GM12801 (cell line): ENCODE measurements around the gene KRTAP23-1.

Experiments
- TF ChIP-seq, protein P1 (sequence below): IDR thresholded peaks from one replicate; pipeline ENCODE4 v1.5.1; 2011; ENCODE audit warnings: control low read depth; ENCODE audit not compliant: insufficient read length; ENCODE audit errors: extremely low read depth

Gene KRTAP23-1

DNA sequence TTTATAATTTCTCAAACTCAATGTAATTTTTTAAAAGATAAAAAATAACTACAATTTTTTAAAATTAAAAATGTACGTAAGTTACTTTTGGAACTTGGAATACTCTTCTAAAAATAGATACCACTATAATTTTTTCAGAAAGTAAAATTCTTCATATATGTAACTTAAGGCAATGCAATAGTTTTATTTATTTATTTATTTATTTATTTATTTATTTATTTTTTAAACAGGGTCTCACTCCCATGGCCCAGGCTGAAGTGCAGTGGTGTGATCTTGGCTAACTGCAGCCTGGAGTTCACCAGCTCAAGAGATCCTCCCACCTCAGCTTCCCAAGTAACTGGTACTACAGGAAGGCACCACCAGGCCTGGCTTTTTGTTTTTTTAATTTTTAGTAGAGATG, 3.1 kb upstream of the KRTAP23-1 start:
- TF ChIP-seq, protein P1, sequence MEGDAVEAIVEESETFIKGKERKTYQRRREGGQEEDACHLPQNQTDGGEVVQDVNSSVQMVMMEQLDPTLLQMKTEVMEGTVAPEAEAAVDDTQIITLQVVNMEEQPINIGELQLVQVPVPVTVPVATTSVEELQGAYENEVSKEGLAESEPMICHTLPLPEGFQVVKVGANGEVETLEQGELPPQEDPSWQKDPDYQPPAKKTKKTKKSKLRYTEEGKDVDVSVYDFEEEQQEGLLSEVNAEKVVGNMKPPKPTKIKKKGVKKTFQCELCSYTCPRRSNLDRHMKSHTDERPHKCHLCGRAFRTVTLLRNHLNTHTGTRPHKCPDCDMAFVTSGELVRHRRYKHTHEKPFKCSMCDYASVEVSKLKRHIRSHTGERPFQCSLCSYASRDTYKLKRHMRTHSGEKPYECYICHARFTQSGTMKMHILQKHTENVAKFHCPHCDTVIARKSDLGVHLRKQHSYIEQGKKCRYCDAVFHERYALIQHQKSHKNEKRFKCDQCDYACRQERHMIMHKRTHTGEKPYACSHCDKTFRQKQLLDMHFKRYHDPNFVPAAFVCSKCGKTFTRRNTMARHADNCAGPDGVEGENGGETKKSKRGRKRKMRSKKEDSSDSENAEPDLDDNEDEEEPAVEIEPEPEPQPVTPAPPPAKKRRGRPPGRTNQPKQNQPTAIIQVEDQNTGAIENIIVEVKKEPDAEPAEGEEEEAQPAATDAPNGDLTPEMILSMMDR, result no peak

GRCh38 chr21:30349572-30349971, 1.2 kb upstream of the KRTAP23-1 start:
- TF ChIP-seq, protein P1, result no peak

GRCh38 chr21:30345014-30345413, 3.4 kb downstream of the KRTAP23-1 start:
- TF ChIP-seq, protein P1, result no peak

DNA sequence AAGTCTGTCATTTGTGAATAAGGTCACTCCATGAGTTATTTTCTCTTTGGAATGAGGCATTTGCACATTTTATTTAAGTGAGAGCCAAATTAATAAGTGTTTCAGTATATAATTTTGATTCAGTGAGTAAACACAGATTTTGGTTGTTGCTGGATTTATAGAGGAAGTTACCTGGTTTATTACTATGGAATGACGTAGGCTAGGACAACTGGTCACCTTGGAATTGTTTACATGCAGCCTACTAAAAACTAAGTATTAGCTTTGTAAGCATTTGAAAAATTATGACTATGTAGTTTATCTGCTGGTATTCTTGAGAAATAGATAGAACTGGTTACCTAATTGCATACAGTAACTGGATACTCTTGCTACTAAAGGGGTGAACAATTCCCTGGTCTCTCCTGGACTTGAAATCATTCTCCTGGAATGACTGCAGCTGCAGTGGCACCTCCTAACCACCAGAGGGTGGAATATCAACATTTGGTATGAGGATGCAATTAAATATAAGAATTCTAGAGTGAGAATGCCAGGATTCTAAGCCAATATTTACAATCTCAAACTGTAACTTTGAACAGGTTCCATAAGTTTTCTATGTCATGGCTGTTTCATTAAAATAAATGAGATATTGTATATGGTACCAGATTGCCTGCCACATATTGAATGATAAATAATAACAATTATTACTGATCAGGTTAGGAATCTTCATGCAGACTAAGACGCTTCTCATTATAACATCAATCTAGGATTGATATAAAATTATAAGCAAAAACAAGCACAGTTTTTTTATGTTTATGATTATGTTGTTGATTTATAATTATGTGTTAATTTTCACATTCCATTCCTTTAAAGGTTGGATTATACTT, 7.5 kb downstream of the KRTAP23-1 start:
- TF ChIP-seq, protein P1, result no peak

DNA sequence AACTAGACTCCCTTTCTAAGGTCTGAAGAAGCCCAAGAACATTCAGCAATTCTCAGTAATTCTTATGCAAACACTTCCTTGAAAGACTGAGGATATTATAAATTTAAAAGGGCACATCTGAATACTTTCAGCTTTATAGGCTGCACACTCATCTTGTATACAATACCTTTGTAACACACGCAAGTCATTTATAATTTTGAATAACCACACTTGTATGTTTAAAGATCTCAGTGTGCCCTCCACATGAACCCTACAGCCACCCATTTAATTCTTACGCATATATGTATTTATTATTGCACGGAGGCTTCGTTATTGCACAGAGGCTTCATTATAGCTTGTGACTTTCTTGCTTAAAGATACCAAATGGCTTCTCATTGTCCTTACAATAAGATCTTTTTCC, 9.7 kb downstream of the KRTAP23-1 start:
- TF ChIP-seq, protein P1, result no peak

- TF ChIP-seq, protein P1, result no peak
Measured at GRCh38 chr21:30337772-30338171, 10.6 kb downstream of the KRTAP23-1 start.

DNA sequence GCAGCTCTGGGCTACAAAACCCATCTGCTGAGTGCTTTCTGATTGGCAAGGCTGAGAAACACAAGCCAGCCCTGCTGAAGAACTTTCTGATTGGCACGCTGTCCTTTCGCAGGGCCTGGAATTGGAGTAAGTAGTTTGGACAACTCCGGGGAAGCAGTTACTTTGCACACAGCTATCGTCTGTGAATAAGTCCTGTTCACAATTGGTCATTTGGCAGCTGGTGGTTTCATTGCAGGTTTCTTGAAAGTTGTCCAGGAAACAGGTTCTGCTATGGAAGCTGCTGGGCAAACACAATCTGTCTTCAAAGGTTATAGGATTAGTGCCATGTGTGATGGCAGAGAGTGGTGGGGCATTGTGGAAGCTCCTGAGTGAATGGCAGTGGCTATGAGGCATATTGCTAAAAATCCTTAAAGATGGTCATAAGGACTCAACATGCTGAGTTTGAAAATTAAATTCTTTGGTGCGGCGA, 11.1 kb downstream of the KRTAP23-1 start, which contains the start of gene KRTAP27-1:
Gene KRTAP27-1 (minus strand): TSS at position 419 of the 469 bp plus-strand sequence. CDS start 26 bp downstream, at position 393.
- TF ChIP-seq, protein P1, result no peak
